Neural crest cell (in vitro differentiated cells): Measurements from ENCODE around the gene HHATL. TPM values are rescaled to one million over a fixed set of nuclear protein-coding genes. Genes with fewer than 3 reads are reported as not detected.
A peak's percentile ranks its signal among the peaks of the same experiment; 100 is the strongest.

Experiments used
- DNase-seq: peaks from one replicate; pipeline ENCODE4 v3.0.0; 2021; ENCODE audit warnings: low read depth, mixed read lengths, low spot score
- H3K27ac Mint-ChIP-seq: one replicate; pipeline ENCODE4 v1.8.0; 2021; ENCODE audit warnings: mild to moderate bottlenecking, mixed read lengths; ENCODE audit not compliant: unreplicated experiment
- H3K27me3 Mint-ChIP-seq: 2 replicates; pipeline ENCODE4 v1.8.0; 2021; ENCODE audit warnings: low read depth, mild to moderate bottlenecking, mixed read lengths
- H3K36me3 Mint-ChIP-seq: 2 replicates; pipeline ENCODE4 v1.8.0; 2021; ENCODE audit warnings: low read depth, mild to moderate bottlenecking, mixed read lengths
- H3K4me1 Mint-ChIP-seq: 2 replicates; pipeline ENCODE4 v1.8.0; 2021; ENCODE audit warnings: mixed read lengths
- H3K4me3 Mint-ChIP-seq: one replicate; pipeline ENCODE4 v1.8.0; 2021; ENCODE audit warnings: mild to moderate bottlenecking, mixed read lengths
- H3K9me3 Mint-ChIP-seq: 2 replicates; pipeline ENCODE4 v1.8.0; 2021; ENCODE audit warnings: mixed read lengths
- total RNA-seq: library from RNA; stranded (reverse); gene quantifications from 2 replicates; pipeline ENCODE4 v1.2.1, GENCODE V29; 2021
- TF ChIP-seq, protein P1 (sequence below): fragments of 200-600 bp; sonication (generic); conservative IDR thresholded peaks from 2 replicates; pipeline ENCODE4 v1.5.0; 2021; ENCODE audit warnings: antibody characterized with exemption, mild to moderate bottlenecking

HHATL gene
- total RNA-seq, 1 donor from 2014 or later = not detected

DNA sequence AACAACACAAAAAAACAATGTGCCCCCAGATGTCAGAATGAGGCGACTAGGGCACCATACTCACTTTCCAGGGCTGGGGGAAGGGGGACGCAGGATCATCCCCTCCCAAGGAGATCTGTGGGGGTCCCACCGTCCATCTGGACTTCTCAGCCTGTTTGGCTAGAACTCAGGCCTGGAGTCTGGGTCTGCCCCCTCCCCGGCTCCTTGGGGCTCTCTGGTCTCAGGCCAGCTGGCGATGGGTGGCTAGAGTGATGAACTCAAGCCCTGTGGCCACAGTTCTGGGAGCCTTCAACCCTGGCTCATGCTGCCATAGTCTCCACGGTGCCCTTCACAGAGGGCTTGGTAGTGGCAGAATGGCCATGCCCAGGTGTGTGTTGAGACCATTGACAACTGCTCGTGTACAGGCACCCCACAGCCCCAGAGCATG, 35.5 kb downstream of the HHATL start:
- no peak for DNase-seq
- no peak overlapping the region for H3K4me3 Mint-ChIP-seq
- H3K9me3 Mint-ChIP-seq = peaks cover 2% of the 10 kb centered on the region
- peak overlapping the region; percentile 81 for H3K27ac Mint-ChIP-seq
- TF ChIP-seq, protein P1, sequence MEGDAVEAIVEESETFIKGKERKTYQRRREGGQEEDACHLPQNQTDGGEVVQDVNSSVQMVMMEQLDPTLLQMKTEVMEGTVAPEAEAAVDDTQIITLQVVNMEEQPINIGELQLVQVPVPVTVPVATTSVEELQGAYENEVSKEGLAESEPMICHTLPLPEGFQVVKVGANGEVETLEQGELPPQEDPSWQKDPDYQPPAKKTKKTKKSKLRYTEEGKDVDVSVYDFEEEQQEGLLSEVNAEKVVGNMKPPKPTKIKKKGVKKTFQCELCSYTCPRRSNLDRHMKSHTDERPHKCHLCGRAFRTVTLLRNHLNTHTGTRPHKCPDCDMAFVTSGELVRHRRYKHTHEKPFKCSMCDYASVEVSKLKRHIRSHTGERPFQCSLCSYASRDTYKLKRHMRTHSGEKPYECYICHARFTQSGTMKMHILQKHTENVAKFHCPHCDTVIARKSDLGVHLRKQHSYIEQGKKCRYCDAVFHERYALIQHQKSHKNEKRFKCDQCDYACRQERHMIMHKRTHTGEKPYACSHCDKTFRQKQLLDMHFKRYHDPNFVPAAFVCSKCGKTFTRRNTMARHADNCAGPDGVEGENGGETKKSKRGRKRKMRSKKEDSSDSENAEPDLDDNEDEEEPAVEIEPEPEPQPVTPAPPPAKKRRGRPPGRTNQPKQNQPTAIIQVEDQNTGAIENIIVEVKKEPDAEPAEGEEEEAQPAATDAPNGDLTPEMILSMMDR = no peak
- H3K27me3 Mint-ChIP-seq = peaks cover 3% of the 10 kb centered on the region
- H3K36me3 Mint-ChIP-seq = no peaks in the 10 kb centered on the region
- no peaks in the 10 kb centered on the region for H3K4me1 Mint-ChIP-seq

DNA sequence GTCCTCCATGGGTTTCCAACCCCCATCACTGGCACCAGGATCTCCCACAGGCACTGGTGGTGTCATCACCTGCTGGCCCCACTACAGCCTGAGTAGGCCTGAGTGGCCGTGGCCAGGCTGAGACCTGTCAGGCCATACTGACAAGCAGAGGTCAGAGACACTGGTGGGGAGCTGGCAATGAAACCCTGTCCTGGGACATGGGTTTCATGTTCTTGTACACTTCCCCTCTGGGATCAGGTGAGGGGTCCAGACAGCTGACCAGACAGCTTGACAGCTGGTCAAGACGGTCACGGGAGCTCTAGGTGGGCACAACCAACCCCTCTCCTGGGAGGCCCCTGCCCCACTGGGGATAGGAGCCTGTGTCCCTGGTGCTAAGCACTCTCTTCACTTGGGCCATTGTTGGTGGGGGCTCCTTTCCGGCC, 36.0 kb downstream of the HHATL start:
- no peak for DNase-seq
- TF ChIP-seq, protein P1 = no peak
- peaks cover 2% of the 10 kb centered on the region for H3K9me3 Mint-ChIP-seq
- H3K27ac Mint-ChIP-seq = no peak overlapping the region
- no peaks in the 10 kb centered on the region for H3K36me3 Mint-ChIP-seq
- H3K4me3 Mint-ChIP-seq = no peak overlapping the region
- H3K27me3 Mint-ChIP-seq = peaks cover 1% of the 10 kb centered on the region
- no peaks in the 10 kb centered on the region for H3K4me1 Mint-ChIP-seq

DNA sequence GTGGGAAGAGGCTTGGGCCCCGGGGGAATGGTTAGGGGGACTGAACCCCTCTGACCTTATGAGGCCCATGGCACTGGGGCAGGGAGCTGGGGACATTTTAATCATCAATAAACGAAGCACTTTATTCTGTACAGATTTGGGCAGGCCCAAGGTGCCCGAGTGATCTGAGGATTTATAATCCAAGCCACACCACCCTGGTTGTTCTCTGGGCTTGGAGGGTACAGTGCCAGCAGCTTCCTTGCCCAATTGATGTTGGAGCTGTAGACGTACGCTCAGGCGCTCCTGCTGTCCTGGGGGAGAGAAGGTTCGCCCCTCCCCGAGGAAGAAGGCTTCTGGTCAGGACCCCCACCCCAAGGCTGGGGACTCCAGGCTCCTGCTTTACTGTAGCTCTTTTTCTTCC, 36.6 kb downstream of the HHATL start:
- H3K4me3 Mint-ChIP-seq = no peak overlapping the region
- no peaks in the 10 kb centered on the region for H3K4me1 Mint-ChIP-seq
- H3K9me3 Mint-ChIP-seq = peaks cover 2% of the 10 kb centered on the region
- H3K27ac Mint-ChIP-seq = no peak overlapping the region
- no peaks in the 10 kb centered on the region for H3K36me3 Mint-ChIP-seq
- TF ChIP-seq, protein P1 = no peak
- DNase-seq = no peak
- H3K27me3 Mint-ChIP-seq = no peaks in the 10 kb centered on the region

DNA sequence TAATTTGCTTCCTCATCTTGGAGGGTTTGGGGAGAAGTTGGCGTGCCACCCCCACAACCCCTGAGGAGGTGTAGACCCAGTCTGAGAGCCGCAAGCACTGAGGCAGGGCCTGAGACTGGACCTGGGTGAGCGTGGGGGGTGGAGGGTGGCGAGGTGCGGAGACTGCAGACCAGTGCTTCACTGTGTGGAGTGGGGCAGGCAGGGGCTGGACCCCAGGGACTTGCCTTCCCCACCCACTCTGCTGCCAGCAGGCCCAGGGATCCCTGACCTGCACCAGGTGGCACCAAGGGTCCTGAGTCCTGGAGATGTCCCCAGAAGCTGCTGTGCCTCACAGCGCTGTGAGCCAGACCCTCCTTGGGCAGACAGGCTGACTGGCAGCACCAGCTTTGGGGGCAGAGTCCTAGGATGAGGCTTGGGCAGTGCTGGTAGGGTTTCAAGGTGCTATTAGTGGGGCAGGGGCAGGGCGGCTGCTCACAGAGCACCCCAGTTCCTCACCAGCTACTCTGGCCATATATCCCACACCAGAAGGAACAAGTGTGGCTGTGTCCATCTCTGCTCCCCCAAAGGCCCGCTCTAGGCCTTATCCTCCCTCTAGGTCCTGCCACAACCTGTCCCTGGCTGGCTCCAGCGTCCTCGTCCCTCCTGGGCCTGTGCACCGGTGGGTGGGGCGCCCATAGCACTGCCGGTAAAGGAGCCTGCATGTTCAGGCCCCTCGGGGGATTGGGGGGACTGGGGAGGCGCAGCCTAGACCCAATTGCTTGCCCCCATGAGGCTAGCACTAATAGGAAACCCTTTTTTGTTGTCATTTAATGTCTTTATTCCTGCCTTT, 37.3 kb downstream of the HHATL start:
- no peak for DNase-seq
- H3K36me3 Mint-ChIP-seq = no peaks in the 10 kb centered on the region
- H3K27ac Mint-ChIP-seq = no peak overlapping the region
- TF ChIP-seq, protein P1 = no peak
- H3K4me1 Mint-ChIP-seq = no peaks in the 10 kb centered on the region
- H3K27me3 Mint-ChIP-seq = no peaks in the 10 kb centered on the region
- peaks cover under 1% of the 10 kb centered on the region for H3K9me3 Mint-ChIP-seq
- no peak overlapping the region for H3K4me3 Mint-ChIP-seq

DNA sequence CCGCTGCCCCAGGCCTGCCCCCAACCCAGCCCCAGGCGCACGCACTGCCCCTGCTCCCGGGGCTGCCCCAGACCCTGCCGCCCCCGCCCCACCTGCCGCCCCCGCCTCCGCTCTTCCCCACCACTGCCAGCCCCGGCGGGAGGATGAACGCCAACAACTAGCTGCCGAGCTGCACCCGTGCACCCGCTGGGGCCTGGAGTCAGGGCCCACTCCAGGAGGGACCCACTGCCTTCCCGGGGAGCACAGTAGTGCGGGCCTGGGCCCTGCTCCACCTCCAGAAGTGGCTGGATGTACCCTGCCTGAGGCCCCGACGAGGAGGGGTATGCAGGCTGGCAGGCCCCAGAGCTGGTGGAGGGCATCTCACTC, 38.2 kb downstream of the HHATL start:
- no peak for DNase-seq
- Mint-ChIP-seq H3K36me3 (no peaks in the 10 kb centered on the region), H3K4me1 (no peaks in the 10 kb centered on the region), H3K4me3 (no peak overlapping the region), H3K27ac (no peak overlapping the region), H3K9me3 (no peaks in the 10 kb centered on the region), H3K27me3 (no peaks in the 10 kb centered on the region)
- TF ChIP-seq, protein P1 = no peak
